KMS-11 (cell line): ENCODE data around the gene COL4A5.

ENCODE experiments used
- H2AFZ ChIP-seq: fragments of 200-600 bp; sonication (generic); 2 replicates; pipeline ENCODE4 v1.6.1; 2016; ENCODE audit warnings: antibody characterized with exemption, mixed run types, low read depth
- H3K27ac ChIP-seq: fragments of 200-600 bp; sonication (generic); 2 replicates; pipeline ENCODE4 v1.6.1; 2016; ENCODE audit warnings: mild to moderate bottlenecking, mixed run types
- H3K27me3 ChIP-seq: fragments of 200-600 bp; sonication (generic); 2 replicates; pipeline ENCODE4 v1.6.1; 2017; ENCODE audit warnings: mild to moderate bottlenecking, low read depth, mixed run types, moderate library complexity; ENCODE audit not compliant: insufficient read depth
- H3K36me3 ChIP-seq: fragments of 200-600 bp; sonication (generic); 2 replicates; pipeline ENCODE4 v1.6.1; 2017; ENCODE audit warnings: mild to moderate bottlenecking, mixed run types; ENCODE audit not compliant: insufficient read depth
- H3K4me1 ChIP-seq: fragments of 200-600 bp; sonication (generic); 2 replicates; pipeline ENCODE4 v1.6.1; 2016; ENCODE audit warnings: mild to moderate bottlenecking, low read depth, mixed run types; ENCODE audit not compliant: poor library complexity, severe bottlenecking
- H3K4me2 ChIP-seq: fragments of 200-600 bp; sonication (generic); 2 replicates; pipeline ENCODE4 v1.7.0; 2016; ENCODE audit warnings: mild to moderate bottlenecking, mixed run types
- H3K4me3 ChIP-seq: fragments of 200-600 bp; sonication (generic); IDR thresholded peaks from 2 replicates; pipeline ENCODE4 v1.6.1; 2017; ENCODE audit warnings: low read depth, low read length, mixed read lengths; ENCODE audit not compliant: insufficient read depth
- H3K79me2 ChIP-seq: fragments of 200-600 bp; sonication (generic); 2 replicates; pipeline ENCODE4 v1.6.1; 2016; ENCODE audit warnings: low read depth, mixed run types; ENCODE audit not compliant: insufficient read depth
- H3K9ac ChIP-seq: fragments of 200-600 bp; sonication (generic); 2 replicates; pipeline ENCODE4 v1.6.1; 2016; ENCODE audit warnings: mild to moderate bottlenecking, mixed run types
- H4K20me1 ChIP-seq: fragments of 200-600 bp; sonication (generic); 2 replicates; pipeline ENCODE4 v1.6.1; 2016; ENCODE audit warnings: mild to moderate bottlenecking, mixed run types; ENCODE audit not compliant: insufficient read depth
- CTCF ChIP-seq: fragments of 200-600 bp; sonication (generic); conservative IDR thresholded peaks from 2 replicates; pipeline ENCODE4 v1.6.1; 2017; ENCODE audit warnings: low read depth, mild to moderate bottlenecking, antibody characterized with exemption, low read length, moderate library complexity, mixed read lengths

COL4A5 gene

GRCh38 chrX:108584617-108585211 is 145.1 kb downstream of the COL4A5 start:
- Histone ChIP-seq H3K36me3 (no peaks in the 10 kb centered on the region), H3K27ac (no peak overlapping the region), H2AFZ (no peak overlapping the region), H3K4me3 (no peak overlapping the region), H3K9ac (no peak overlapping the region), H3K4me1 (no peaks in the 10 kb centered on the region), H3K79me2 (no peaks in the 10 kb centered on the region), H3K4me2 (no peak overlapping the region), H3K27me3 (no peaks in the 10 kb centered on the region), H4K20me1 (no peaks in the 10 kb centered on the region)
- peak; percentile 62 for TF ChIP-seq CTCF

- Histone ChIP-seq H3K79me2 (no peaks in the 10 kb centered on the region), H3K9ac (no peak overlapping the region), H3K36me3 (no peaks in the 10 kb centered on the region), H4K20me1 (no peaks in the 10 kb centered on the region), H2AFZ (no peak overlapping the region), H3K27me3 (no peaks in the 10 kb centered on the region), H3K4me1 (no peaks in the 10 kb centered on the region), H3K4me3 (no peak overlapping the region), H3K27ac (no peak overlapping the region), H3K4me2 (no peak overlapping the region)
- no peak for TF ChIP-seq CTCF
Observed at GRCh38 chrX:108590496-108590895, 150.9 kb downstream of the COL4A5 start.

GRCh38 chrX:108601276-108601675 is 161.6 kb downstream of the COL4A5 start:
- H3K36me3 ChIP-seq: no peaks in the 10 kb centered on the region
- no peak overlapping the region for H3K27ac ChIP-seq
- no peaks in the 10 kb centered on the region for H4K20me1 ChIP-seq
- no peak overlapping the region for H2AFZ ChIP-seq
- no peak overlapping the region for H3K9ac ChIP-seq
- H3K4me1 ChIP-seq: no peaks in the 10 kb centered on the region
- no peaks in the 10 kb centered on the region for H3K79me2 ChIP-seq
- no peak for TF ChIP-seq CTCF
- H3K4me3 ChIP-seq: no peak overlapping the region
- no peaks in the 10 kb centered on the region for H3K27me3 ChIP-seq
- no peak overlapping the region for H3K4me2 ChIP-seq

GRCh38 chrX:108610141-108610540 is 170.5 kb downstream of the COL4A5 start:
- Histone ChIP-seq H3K9ac (no peak overlapping the region), H4K20me1 (no peaks in the 10 kb centered on the region), H3K4me2 (no peak overlapping the region), H3K27me3 (no peaks in the 10 kb centered on the region), H3K36me3 (no peaks in the 10 kb centered on the region), H3K27ac (no peak overlapping the region), H3K79me2 (no peaks in the 10 kb centered on the region), H3K4me3 (no peak overlapping the region), H2AFZ (no peak overlapping the region), H3K4me1 (no peaks in the 10 kb centered on the region)
- no peak for TF ChIP-seq CTCF
